Hepatocyte (in vitro differentiated cells): ENCODE results near the gene PPP3R2.

ENCODE experiments used
- CTCF ChIP-seq: fragments of 200-600 bp; sonication (generic); IDR thresholded peaks from 2 replicates; pipeline ENCODE4 v1.5.1; 2016; ENCODE audit warnings: antibody characterized with exemption, mild to moderate bottlenecking; ENCODE audit not compliant: poor library complexity
- EZH2 ChIP-seq: fragments of 200-600 bp; sonication (generic); IDR thresholded peaks from 2 replicates; pipeline ENCODE4 v1.6.1; 2016; ENCODE audit warnings: antibody characterized with exemption, mild to moderate bottlenecking, borderline replicate concordance

- TF ChIP-seq EZH2 = no peak
- TF ChIP-seq CTCF = no peak
These were observed 41.5 kb upstream of the PPP3R2 start for GRCh38 chr9:101636247-101636646.
